ENCODE data around the gene KCNH8.

- TF ChIP-seq SP1 (IDR thresholded peaks at IDR 0.05): no peak
- no peak for TF ChIP-seq FOXM1 (IDR thresholded peaks at IDR 0.05; ENCODE audit: borderline replicate concordance)
- TF ChIP-seq ELF4 (IDR thresholded peaks at IDR 0.05): no peak
- TF ChIP-seq SUZ12 (IDR thresholded peaks at IDR 0.05): no peak
- no peak for TF ChIP-seq PKNOX1 (IDR thresholded peaks at IDR 0.05)
- TF ChIP-seq BHLHE40 (IDR thresholded peaks at IDR 0.05; ENCODE audit: borderline replicate concordance): no peak
- no peak for TF ChIP-seq FOXK2 (IDR thresholded peaks at IDR 0.05)
- TF ChIP-seq ZNF384 (IDR thresholded peaks at IDR 0.05): no peak
- no peak for TF ChIP-seq FOXA1 (IDR thresholded peaks at IDR 0.05)
- TF ChIP-seq CTBP1 (IDR thresholded peaks at IDR 0.05; ENCODE audit: borderline replicate concordance): no peak
Observed at GRCh38 chr3:19263606-19264005, 115.3 kb downstream of the KCNH8 start.
